Smooth muscle cell (in vitro differentiated cells): ENCODE measurements around the gene S100A3. TPM values are rescaled to one million over a fixed set of nuclear protein-coding genes. Genes with fewer than 3 reads are reported as not detected.
"Not testable (repeated sequence)": the region's sequence is repeated elsewhere in the genome, so short reads cannot be mapped to it uniquely, and the experiment has no call there.

Source experiments
- DNase-seq: peaks from one replicate; lab custom pipeline; 2025; ENCODE audit not compliant: unreplicated experiment; lab: John Stamatoyannopoulos, UW
- H2AFZ ChIP-seq: fragments of 200-600 bp; sonication (generic); 2 replicates; pipeline ENCODE4 v1.6.0; 2016; ENCODE audit warnings: antibody characterized with exemption, low read depth, mild to moderate bottlenecking
- H3F3A ChIP-seq: fragments of 200-600 bp; sonication (generic); 2 replicates; pipeline ENCODE4 v1.6.0; 2017; ENCODE audit warnings: antibody characterized with exemption, low read depth
- H3K27ac ChIP-seq: fragments of 200-600 bp; sonication (generic); 2 replicates; pipeline ENCODE4 v1.5.1; 2016; ENCODE audit warnings: low read depth, mild to moderate bottlenecking
- H3K27me3 ChIP-seq: fragments of 200-600 bp; sonication (generic); 2 replicates; pipeline ENCODE4 v1.6.1; 2016; ENCODE audit warnings: low read depth, mild to moderate bottlenecking
- H3K36me3 ChIP-seq: fragments of 200-600 bp; sonication (generic); 2 replicates; pipeline ENCODE4 v1.5.1; 2016; ENCODE audit warnings: low read depth
- H3K4me1 ChIP-seq: fragments of 200-600 bp; sonication (generic); 2 replicates; pipeline ENCODE4 v1.5.1; 2016; ENCODE audit warnings: low read depth
- H3K4me2 ChIP-seq: fragments of 200-600 bp; sonication (generic); 2 replicates; pipeline ENCODE4 v1.6.0; 2016; ENCODE audit warnings: mild to moderate bottlenecking
- H3K4me3 ChIP-seq: fragments of 200-600 bp; sonication (generic); 2 replicates; pipeline ENCODE4 v1.5.1; 2016; ENCODE audit warnings: mild to moderate bottlenecking
- H3K79me2 ChIP-seq: fragments of 200-600 bp; sonication (generic); 2 replicates; pipeline ENCODE4 v1.6.0; 2016; ENCODE audit warnings: low read depth, mild to moderate bottlenecking
- H3K9ac ChIP-seq: fragments of 200-600 bp; sonication (generic); 2 replicates; pipeline ENCODE4 v1.6.0; 2016; ENCODE audit warnings: low read depth
- H3K9me3 ChIP-seq: fragments of 200-600 bp; sonication (generic); replicated peaks from 2 replicates; pipeline ENCODE4 v1.5.1; 2016; ENCODE audit warnings: low read depth
- H4K20me1 ChIP-seq: fragments of 200-600 bp; sonication (generic); 2 replicates; pipeline ENCODE4 v1.6.0; 2016; ENCODE audit warnings: low read depth
- WGBS: methylation state at CpG from one replicate; pipeline ENCODE4 v1.1.7; 2016; ENCODE audit warnings: low lambda C conversion rate; 5-methylcytosine and 5-hydroxymethylcytosine counted together
- polyA plus RNA-seq: library from polyadenylated mRNA; unstranded; fragments of >200 nt; fragmentation: Nextera tagmentation; extraction: Ambion mirVana; gene quantifications from 2 replicates; pipeline ENCODE4 v1.2.1, GENCODE V29; 2016
- total RNA-seq: library from RNA; depleted of rRNA; stranded (reverse); fragments of >200 nt; gene quantifications from 2 replicates; pipeline ENCODE4 v1.2.3, GENCODE V29; 2014
- TF ChIP-seq, protein P1 (sequence below): fragments of 200-600 bp; sonication (generic); IDR thresholded peaks from 2 replicates; pipeline ENCODE4 v1.5.1; 2017; ENCODE audit warnings: borderline replicate concordance, mild to moderate bottlenecking, antibody characterized with exemption; ENCODE audit not compliant: insufficient read depth, poor library complexity, severe bottlenecking

S100A3 gene
- total and polyA plus RNA-seq, 2 experiments from 2014 or later, result 13.9 to 19.8 TPM

- no peaks in the 10 kb centered on the region for H3K27me3 ChIP-seq
- no peaks in the 10 kb centered on the region for H4K20me1 ChIP-seq
- H3K4me2 ChIP-seq, result peak overlapping the region; percentile 19
- 84% methylated on average over 3 of the region's 3 CpGs for WGBS
- H3K79me2 ChIP-seq, result no peaks in the 10 kb centered on the region
- no peaks in the 10 kb centered on the region for H3K9me3 ChIP-seq
- peaks cover 15% of the 10 kb centered on the region for H3K4me1 ChIP-seq
- no peaks in the 10 kb centered on the region for H3F3A ChIP-seq
- no peak overlapping the region for H3K4me3 ChIP-seq
- DNase-seq, result no peak
- no peak overlapping the region for H3K9ac ChIP-seq
- no peak overlapping the region for H3K27ac ChIP-seq
- H3K36me3 ChIP-seq, result no peaks in the 10 kb centered on the region
- no peak overlapping the region for H2AFZ ChIP-seq
- TF ChIP-seq, protein P1, sequence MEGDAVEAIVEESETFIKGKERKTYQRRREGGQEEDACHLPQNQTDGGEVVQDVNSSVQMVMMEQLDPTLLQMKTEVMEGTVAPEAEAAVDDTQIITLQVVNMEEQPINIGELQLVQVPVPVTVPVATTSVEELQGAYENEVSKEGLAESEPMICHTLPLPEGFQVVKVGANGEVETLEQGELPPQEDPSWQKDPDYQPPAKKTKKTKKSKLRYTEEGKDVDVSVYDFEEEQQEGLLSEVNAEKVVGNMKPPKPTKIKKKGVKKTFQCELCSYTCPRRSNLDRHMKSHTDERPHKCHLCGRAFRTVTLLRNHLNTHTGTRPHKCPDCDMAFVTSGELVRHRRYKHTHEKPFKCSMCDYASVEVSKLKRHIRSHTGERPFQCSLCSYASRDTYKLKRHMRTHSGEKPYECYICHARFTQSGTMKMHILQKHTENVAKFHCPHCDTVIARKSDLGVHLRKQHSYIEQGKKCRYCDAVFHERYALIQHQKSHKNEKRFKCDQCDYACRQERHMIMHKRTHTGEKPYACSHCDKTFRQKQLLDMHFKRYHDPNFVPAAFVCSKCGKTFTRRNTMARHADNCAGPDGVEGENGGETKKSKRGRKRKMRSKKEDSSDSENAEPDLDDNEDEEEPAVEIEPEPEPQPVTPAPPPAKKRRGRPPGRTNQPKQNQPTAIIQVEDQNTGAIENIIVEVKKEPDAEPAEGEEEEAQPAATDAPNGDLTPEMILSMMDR, result no peak
Measured at GRCh38 chr1:153578936-153579335, 29.9 kb upstream of the S100A3 start.

- H4K20me1 ChIP-seq, result no peaks in the 10 kb centered on the region
- no peak overlapping the region for H3K9ac ChIP-seq
- peaks cover 12% of the 10 kb centered on the region for H3K4me1 ChIP-seq
- H3K79me2 ChIP-seq, result no peaks in the 10 kb centered on the region
- H3F3A ChIP-seq, result no peaks in the 10 kb centered on the region
- H3K9me3 ChIP-seq, result no peaks in the 10 kb centered on the region
- no peak overlapping the region for H2AFZ ChIP-seq
- H3K27ac ChIP-seq, result no peak overlapping the region
- no peak overlapping the region for H3K4me3 ChIP-seq
- H3K4me2 ChIP-seq, result peak overlapping the region; percentile 19
- no peaks in the 10 kb centered on the region for H3K27me3 ChIP-seq
- no peaks in the 10 kb centered on the region for H3K36me3 ChIP-seq
- TF ChIP-seq, protein P1, result no peak
- no peak for DNase-seq
Measured at GRCh38 chr1:153578490-153578889, 29.4 kb upstream of the S100A3 start.

GRCh38 chr1:153577624-153578051, 28.6 kb upstream of the S100A3 start:
- no peak overlapping the region for H3K27ac ChIP-seq
- H3K79me2 ChIP-seq, result no peaks in the 10 kb centered on the region
- no peak overlapping the region for H3K4me2 ChIP-seq
- no peak overlapping the region for H3K4me3 ChIP-seq
- no peak overlapping the region for H3K9ac ChIP-seq
- no peaks in the 10 kb centered on the region for H4K20me1 ChIP-seq
- no peak overlapping the region for H2AFZ ChIP-seq
- H3F3A ChIP-seq, result no peaks in the 10 kb centered on the region
- no peak for DNase-seq
- TF ChIP-seq, protein P1, result no peak
- H3K36me3 ChIP-seq, result no peaks in the 10 kb centered on the region
- 90% methylated on average over 6 of the region's 9 CpGs for WGBS
- no peaks in the 10 kb centered on the region for H3K27me3 ChIP-seq
- H3K4me1 ChIP-seq, result peaks cover 12% of the 10 kb centered on the region
- no peaks in the 10 kb centered on the region for H3K9me3 ChIP-seq

GRCh38 chr1:153577138-153577537, 28.1 kb upstream of the S100A3 start:
- Histone ChIP-seq H2AFZ (no peak overlapping the region), H3K36me3 (no peaks in the 10 kb centered on the region)
- 64% methylated on average over 4 of the region's 4 CpGs for WGBS

DNA sequence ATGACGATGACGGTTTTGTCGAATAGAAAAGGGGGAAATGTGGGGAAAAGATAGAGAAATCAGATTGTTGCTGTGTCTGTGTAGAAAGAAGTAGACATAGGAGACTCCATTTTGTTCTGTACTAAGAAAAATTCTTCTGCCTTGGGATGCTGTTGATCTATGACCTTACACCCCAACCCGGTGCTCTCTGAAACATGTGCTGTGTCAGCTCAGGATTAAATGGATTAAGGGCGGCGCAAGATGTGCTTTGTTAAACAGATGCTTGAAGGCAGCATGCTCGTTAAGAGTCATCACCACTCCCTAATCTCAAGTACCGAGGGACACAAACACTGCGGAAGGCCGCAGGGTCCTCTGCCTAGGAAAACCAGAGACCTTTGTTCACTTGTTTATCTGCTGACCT, 26.4 kb upstream of the S100A3 start:
- H2AFZ ChIP-seq, DNase-seq, H3K4me2 ChIP-seq, H3K9ac ChIP-seq, H3K9me3 ChIP-seq, H3K4me3 ChIP-seq, H3K27me3 ChIP-seq, H3F3A ChIP-seq, H3K36me3 ChIP-seq, H3K27ac ChIP-seq, H3K79me2 ChIP-seq, H4K20me1 ChIP-seq: not testable (repeated sequence)
- 42% methylated on average over 10 of the region's 10 CpGs for whole genome bisulfite sequencing
- H3K4me1 ChIP-seq, result peaks cover 12% of the 10 kb centered on the region

More at GRCh38 chr1:153577138-153577537, 28.1 kb upstream of the S100A3 start:
- H3K9me3 ChIP-seq, result no peaks in the 10 kb centered on the region
- no peak overlapping the region for H3K4me3 ChIP-seq
- H3K4me2 ChIP-seq, result no peak overlapping the region
- no peak overlapping the region for H3K27ac ChIP-seq
- peaks cover 12% of the 10 kb centered on the region for H3K4me1 ChIP-seq
- no peaks in the 10 kb centered on the region for H3F3A ChIP-seq
- no peaks in the 10 kb centered on the region for H4K20me1 ChIP-seq
- no peaks in the 10 kb centered on the region for H3K27me3 ChIP-seq
- no peak for DNase-seq
- no peak overlapping the region for H3K9ac ChIP-seq
- TF ChIP-seq, protein P1, result no peak
- H3K79me2 ChIP-seq, result no peaks in the 10 kb centered on the region

DNA sequence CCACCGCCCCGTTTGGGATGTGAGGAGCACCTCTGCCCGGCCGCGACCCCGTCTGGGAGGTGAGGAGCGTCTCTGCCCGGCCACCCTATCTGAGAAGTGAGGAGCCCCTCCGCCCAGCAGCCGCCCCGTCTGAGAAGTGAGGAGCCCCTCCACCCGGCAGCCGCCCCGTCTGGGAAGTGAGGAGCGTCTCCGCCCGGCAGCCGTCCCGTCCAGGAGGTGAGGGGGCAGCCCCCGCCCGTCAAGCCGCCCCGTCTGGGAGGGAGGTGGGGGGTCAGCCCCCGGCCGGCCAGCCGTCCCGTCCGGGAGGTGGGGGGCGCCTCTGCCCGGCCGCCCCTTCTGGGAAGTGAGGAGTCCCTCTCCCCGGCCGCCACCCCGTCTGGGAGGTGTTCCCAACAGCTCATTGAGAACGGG, 26.0 kb upstream of the S100A3 start:
- not testable (repeated sequence) for H4K20me1 ChIP-seq, H3K27ac ChIP-seq, DNase-seq, H2AFZ ChIP-seq, H3K36me3 ChIP-seq, H3K79me2 ChIP-seq, H3K4me3 ChIP-seq, H3K9ac ChIP-seq, H3K9me3 ChIP-seq, H3K27me3 ChIP-seq, H3F3A ChIP-seq, H3K4me2 ChIP-seq
- 91% methylated on average over 13 of the region's 35 CpGs for WGBS
- H3K4me1 ChIP-seq, result peaks cover 12% of the 10 kb centered on the region
